Activated CD4-positive, alpha-beta T cell treated with anti-CD3 and anti-CD28 coated beads for 4 hours (primary cell): ENCODE results near the gene PRND.
"Not testable (repeated sequence)": the region's sequence is repeated elsewhere in the genome, so short reads cannot be mapped to it uniquely, and the experiment has no call there.

Experiments
- DNase-seq, 2 donors: peaks; one replicate each; pipeline ENCODE4 v3.0.0-alpha.2; 2020

The PRND gene

GRCh38 chr20:4721719-4722118 lies at the start of gene PRND:
Gene PRND, plus strand, starts transcription at chr20:4721909. Its CDS starts 2,643 bp downstream, at chr20:4724552.
- DNase-seq = no peak

GRCh38 chr20:4672948-4673347 lies 48.8 kb upstream of the PRND start:
- DNase-seq = no peak

GRCh38 chr20:4673371-4674001 lies 48.2 kb upstream of the PRND start:
- no peak for DNase-seq

- DNase-seq = no peak
These were observed 47.0 kb upstream of the PRND start for GRCh38 chr20:4674672-4675071.

GRCh38 chr20:4677846-4678245 lies 43.9 kb upstream of the PRND start:
- no peak for DNase-seq

- no peak for DNase-seq
These were observed 40.3 kb upstream of the PRND start for GRCh38 chr20:4681401-4681800.

GRCh38 chr20:4681991-4682401 lies 39.7 kb upstream of the PRND start:
- DNase-seq = no peak

- no peak for DNase-seq
These were observed 39.0 kb upstream of the PRND start for GRCh38 chr20:4682682-4683081.

GRCh38 chr20:4683261-4683660 lies 38.4 kb upstream of the PRND start:
- DNase-seq = no peak

- DNase-seq = no peak
These were observed 36.8 kb upstream of the PRND start for GRCh38 chr20:4684837-4685413.

- no peak for DNase-seq
These were observed 35.8 kb upstream of the PRND start for GRCh38 chr20:4685923-4686221.

- DNase-seq = no peak
These were observed 33.4 kb upstream of the PRND start for GRCh38 chr20:4688305-4688704.

GRCh38 chr20:4689220-4689619 lies 32.5 kb upstream of the PRND start:
- DNase-seq = no peak

- no peak for DNase-seq
These were observed 30.0 kb upstream of the PRND start for GRCh38 chr20:4691753-4692152.

GRCh38 chr20:4694076-4694475 lies 27.6 kb upstream of the PRND start:
- DNase-seq = no peak

- no peak for DNase-seq
These were observed 24.4 kb upstream of the PRND start for GRCh38 chr20:4697189-4697830.

- no peak for DNase-seq
These were observed 23.9 kb upstream of the PRND start for GRCh38 chr20:4697831-4698221.

- no peak for DNase-seq
These were observed 22.5 kb upstream of the PRND start for GRCh38 chr20:4699216-4699615.

- no peak for DNase-seq
These were observed 21.8 kb upstream of the PRND start for GRCh38 chr20:4699957-4700356.

- DNase-seq = no peak
These were observed 19.0 kb upstream of the PRND start for GRCh38 chr20:4702562-4703280.

GRCh38 chr20:4703281-4703676 lies 18.4 kb upstream of the PRND start:
- DNase-seq = no peak

- not testable (repeated sequence) for DNase-seq
These were observed 14.8 kb upstream of the PRND start for GRCh38 chr20:4706941-4707340.

GRCh38 chr20:4708036-4708435 lies 13.7 kb upstream of the PRND start:
- DNase-seq = no peak

- no peak for DNase-seq
These were observed 12.9 kb upstream of the PRND start for GRCh38 chr20:4708856-4709255.
